Measurements from ENCODE around the gene GRPEL1. TPM values are rescaled to one million over a fixed set of nuclear protein-coding genes. Genes with fewer than 3 reads are reported as not detected.

GRPEL1 gene
- total and polyA plus RNA-seq, 2 of the 13 experiments (the other 11 are each of a cell fraction or from before 2014, with no cell fraction given), result 32.3 to 141 TPM

- TF ChIP-seq HMGXB3 (CRISPR knock-in tag; IDR thresholded peaks at IDR 0.05; ENCODE audit: borderline replicate concordance) (0 out of 2 replicates have a peak, but pooled peaks have one; percentile 47), ARHGAP35 (CRISPR knock-in tag; IDR thresholded peaks at IDR 0.05; ENCODE audit: borderline replicate concordance) (no peak), ZFP37 (CRISPR knock-in tag; IDR thresholded peaks at IDR 0.05; ENCODE audit: borderline replicate concordance) (peak; percentile 76; the same call in 1 of the 2 replicates), PHF8 (CRISPR knock-in tag; IDR thresholded peaks at IDR 0.05) (peak; percentile 42; the same call in 1 of the 2 replicates), PITX1 (CRISPR knock-in tag; IDR thresholded peaks at IDR 0.05) (peak; percentile 18; the same call in 1 of the 2 replicates), ZBTB40 (IDR thresholded peaks at IDR 0.05) (no peak), ZBTB40 (CRISPR knock-in tag; IDR thresholded peaks at IDR 0.05) (no peak), ZNF431 (CRISPR knock-in tag; IDR thresholded peaks at IDR 0.05; ENCODE audit: borderline replicate concordance, low read depth) (no peak), ATAD3A (CRISPR knock-in tag; IDR thresholded peaks at IDR 0.05) (no peak), PAX8 (CRISPR knock-in tag; IDR thresholded peaks at IDR 0.05; ENCODE audit: borderline replicate concordance) (no peak), ZNF280D (CRISPR knock-in tag; IDR thresholded peaks at IDR 0.05) (0 out of 2 replicates have a peak, but pooled peaks have one; percentile 16)
Observed at GRCh38 chr4:7070729-7071511, 3.1 kb upstream of the GRPEL1 start (continued).

Data from HepG2 (cell line).